ENCODE data around the gene HSH2D. TPM values are rescaled to one million over a fixed set of nuclear protein-coding genes. Genes with fewer than 3 reads are reported as not detected.

Gene HSH2D
- total RNA-seq, 1 donor from 2014 or later: not detected

GRCh38 chr19:16159655-16160054 is 16.2 kb downstream of the HSH2D start:
- H3K27me3 Mint-ChIP-seq (ENCODE audit: insufficient read depth, low read depth): peaks cover 5% of the 10 kb centered on the region
- TF ChIP-seq EZH2 (IDR thresholded peaks at IDR 0.05): no peak
- no peak for DNase-seq (ENCODE audit: low spot score)
- Histone ChIP-seq H3K4me3 (no peak overlapping the region), H4K20me1 (ENCODE audit: low read depth) (no peaks in the 10 kb centered on the region), H3K9me3 (ENCODE audit: low read depth) (no peaks in the 10 kb centered on the region), H3K27me3 (no peaks in the 10 kb centered on the region), H3K27ac (no peak overlapping the region), H3F3A (ENCODE audit: low read depth) (no peaks in the 10 kb centered on the region), H3K9ac (no peak overlapping the region), H3K36me3 (no peaks in the 10 kb centered on the region), H2AFZ (replicated peaks) (no peak overlapping the region), H3K4me1 (no peaks in the 10 kb centered on the region), H3K79me2 (ENCODE audit: low read depth) (no peaks in the 10 kb centered on the region), H3K4me2 (no peak overlapping the region)
- H3K4me3 Mint-ChIP-seq: no peak overlapping the region
- no peaks in the 10 kb centered on the region for H3K36me3 Mint-ChIP-seq
- H3K27ac Mint-ChIP-seq: no peak overlapping the region
- H3K4me1 Mint-ChIP-seq: no peaks in the 10 kb centered on the region
- no peaks in the 10 kb centered on the region for H3K9me3 Mint-ChIP-seq

- Histone ChIP-seq H3K4me2 (no peak overlapping the region), H3K36me3 (no peaks in the 10 kb centered on the region), H3F3A (ENCODE audit: low read depth) (no peaks in the 10 kb centered on the region), H3K79me2 (ENCODE audit: low read depth) (no peaks in the 10 kb centered on the region), H2AFZ (replicated peaks) (no peak overlapping the region), H3K27ac (no peak overlapping the region), H3K4me3 (no peak overlapping the region), H3K4me1 (no peaks in the 10 kb centered on the region), H3K9ac (no peak overlapping the region), H3K27me3 (no peaks in the 10 kb centered on the region), H4K20me1 (ENCODE audit: low read depth) (no peaks in the 10 kb centered on the region), H3K9me3 (ENCODE audit: low read depth) (no peaks in the 10 kb centered on the region)
- no peak for DNase-seq (ENCODE audit: low spot score)
- no peaks in the 10 kb centered on the region for H3K4me1 Mint-ChIP-seq
- TF ChIP-seq EZH2 (IDR thresholded peaks at IDR 0.05) (no peak), CTCF (IDR thresholded peaks at IDR 0.05) (no peak), EZH2phosphoT487 (IDR thresholded peaks at IDR 0.05) (no peak)
- no peak overlapping the region for H3K27ac Mint-ChIP-seq
- no peaks in the 10 kb centered on the region for H3K9me3 Mint-ChIP-seq
- H3K36me3 Mint-ChIP-seq: no peaks in the 10 kb centered on the region
- peaks cover 5% of the 10 kb centered on the region for H3K27me3 Mint-ChIP-seq (ENCODE audit: insufficient read depth, low read depth)
- no peak overlapping the region for H3K4me3 Mint-ChIP-seq
Observed at GRCh38 chr19:16160445-16160942, 17.0 kb downstream of the HSH2D start.

GRCh38 chr19:16160943-16161560 is 17.6 kb downstream of the HSH2D start:
- no peaks in the 10 kb centered on the region for H3K9me3 Mint-ChIP-seq
- no peaks in the 10 kb centered on the region for H3K4me1 Mint-ChIP-seq
- Histone ChIP-seq H3K4me1 (no peaks in the 10 kb centered on the region), H3K9me3 (ENCODE audit: low read depth) (no peaks in the 10 kb centered on the region), H2AFZ (replicated peaks) (no peak overlapping the region), H3K27ac (no peak overlapping the region), H4K20me1 (ENCODE audit: low read depth) (no peaks in the 10 kb centered on the region), H3K36me3 (no peaks in the 10 kb centered on the region), H3K79me2 (ENCODE audit: low read depth) (no peaks in the 10 kb centered on the region), H3K4me2 (no peak overlapping the region), H3K27me3 (no peaks in the 10 kb centered on the region), H3F3A (ENCODE audit: low read depth) (no peaks in the 10 kb centered on the region), H3K9ac (no peak overlapping the region), H3K4me3 (no peak overlapping the region)
- H3K27me3 Mint-ChIP-seq (ENCODE audit: insufficient read depth, low read depth): peaks cover 5% of the 10 kb centered on the region
- DNase-seq (ENCODE audit: low spot score): no peak
- no peak overlapping the region for H3K27ac Mint-ChIP-seq
- no peak for TF ChIP-seq EZH2phosphoT487 (IDR thresholded peaks at IDR 0.05)
- no peak for TF ChIP-seq CTCF (IDR thresholded peaks at IDR 0.05)
- no peak for TF ChIP-seq EZH2 (IDR thresholded peaks at IDR 0.05)
- H3K4me3 Mint-ChIP-seq: no peak overlapping the region
- H3K36me3 Mint-ChIP-seq: no peaks in the 10 kb centered on the region

DNA sequence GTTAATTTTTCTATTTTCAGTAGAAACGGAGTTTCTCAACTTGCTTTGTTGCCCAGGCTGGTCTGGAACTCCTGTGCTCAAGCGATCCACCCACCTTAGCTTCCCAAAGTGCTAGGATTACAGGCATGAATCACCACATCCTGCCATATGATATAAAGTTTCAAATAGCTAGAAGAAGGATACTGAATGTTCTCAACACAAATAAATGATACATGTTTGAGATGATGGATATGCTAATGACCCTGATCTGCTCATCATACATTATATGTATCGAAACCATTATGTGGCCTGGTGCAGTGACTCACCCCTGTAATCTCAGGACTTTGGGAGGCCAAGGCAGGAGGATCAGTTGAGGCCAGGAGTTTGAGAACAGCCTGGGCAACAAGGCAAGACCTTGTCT is 18.4 kb downstream of the HSH2D start:
- Histone ChIP-seq H2AFZ (replicated peaks) (no peak overlapping the region), H3K9ac (no peak overlapping the region), H3K27me3 (no peaks in the 10 kb centered on the region), H3K9me3 (ENCODE audit: low read depth) (no peaks in the 10 kb centered on the region), H3K79me2 (ENCODE audit: low read depth) (no peaks in the 10 kb centered on the region), H3F3A (ENCODE audit: low read depth) (no peaks in the 10 kb centered on the region), H3K4me3 (no peak overlapping the region), H3K36me3 (no peaks in the 10 kb centered on the region), H3K4me2 (no peak overlapping the region), H4K20me1 (ENCODE audit: low read depth) (no peaks in the 10 kb centered on the region), H3K27ac (no peak overlapping the region), H3K4me1 (no peaks in the 10 kb centered on the region)
- Mint-ChIP-seq H3K4me3 (no peak overlapping the region), H3K9me3 (no peaks in the 10 kb centered on the region), H3K36me3 (no peaks in the 10 kb centered on the region), H3K27me3 (ENCODE audit: insufficient read depth, low read depth) (no peaks in the 10 kb centered on the region), H3K4me1 (no peaks in the 10 kb centered on the region), H3K27ac (no peak overlapping the region)
- no peak for DNase-seq (ENCODE audit: low spot score)
- TF ChIP-seq EZH2phosphoT487 (IDR thresholded peaks at IDR 0.05): no peak
- no peak for TF ChIP-seq EZH2 (IDR thresholded peaks at IDR 0.05)
- TF ChIP-seq CTCF (IDR thresholded peaks at IDR 0.05): no peak

Measured in neural progenitor cell (in vitro differentiated cells).